Smooth muscle cell of the brain vasculature (primary cell): ENCODE data around the gene RGS6.

Experiments
- DNase-seq: peaks from one replicate; pipeline ENCODE4 v3.0.0-alpha.2; 2012; ENCODE audit warnings: low read depth, low spot score

The RGS6 gene

DNA sequence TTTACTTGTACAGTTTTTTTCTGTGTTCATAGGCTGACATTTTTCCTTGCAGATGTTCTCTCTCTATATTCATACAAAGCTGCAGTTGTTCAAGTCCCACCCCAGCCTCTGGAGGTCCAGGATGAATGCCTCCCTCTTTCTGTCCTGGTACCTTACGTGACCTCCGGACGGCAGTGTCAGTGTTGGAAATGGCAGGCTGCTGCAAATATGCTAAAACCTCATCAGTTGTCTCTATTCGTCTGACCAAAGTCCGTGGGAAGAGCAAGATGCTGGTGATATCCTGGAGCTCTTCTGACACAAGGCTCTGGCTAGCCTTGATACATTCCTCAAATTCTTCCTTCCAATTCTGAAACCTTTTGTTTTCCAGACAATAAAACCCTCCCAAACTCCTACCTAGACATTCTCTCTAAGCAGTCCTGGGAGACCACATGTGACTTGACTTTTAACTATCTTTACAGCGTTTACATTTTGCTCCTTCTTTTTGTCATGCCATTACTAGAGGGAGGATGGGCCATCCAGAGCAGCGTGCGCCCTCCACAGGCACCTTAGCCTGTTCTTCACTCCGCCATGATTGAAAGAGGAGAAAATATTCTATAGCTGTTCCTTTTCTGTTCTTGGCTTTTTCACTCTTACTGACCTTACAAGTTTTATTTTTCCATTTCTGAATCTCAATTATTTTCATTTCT, 143.6 kb downstream of the RGS6 start:
- DNase-seq = no peak

- no peak for DNase-seq
These were observed 148.9 kb downstream of the RGS6 start for GRCh38 chr14:72081137-72081536.

GRCh38 chr14:72084935-72085334, 152.7 kb downstream of the RGS6 start:
- no peak for DNase-seq

GRCh38 chr14:72089625-72090024, 157.4 kb downstream of the RGS6 start:
- DNase-seq = no peak

DNA sequence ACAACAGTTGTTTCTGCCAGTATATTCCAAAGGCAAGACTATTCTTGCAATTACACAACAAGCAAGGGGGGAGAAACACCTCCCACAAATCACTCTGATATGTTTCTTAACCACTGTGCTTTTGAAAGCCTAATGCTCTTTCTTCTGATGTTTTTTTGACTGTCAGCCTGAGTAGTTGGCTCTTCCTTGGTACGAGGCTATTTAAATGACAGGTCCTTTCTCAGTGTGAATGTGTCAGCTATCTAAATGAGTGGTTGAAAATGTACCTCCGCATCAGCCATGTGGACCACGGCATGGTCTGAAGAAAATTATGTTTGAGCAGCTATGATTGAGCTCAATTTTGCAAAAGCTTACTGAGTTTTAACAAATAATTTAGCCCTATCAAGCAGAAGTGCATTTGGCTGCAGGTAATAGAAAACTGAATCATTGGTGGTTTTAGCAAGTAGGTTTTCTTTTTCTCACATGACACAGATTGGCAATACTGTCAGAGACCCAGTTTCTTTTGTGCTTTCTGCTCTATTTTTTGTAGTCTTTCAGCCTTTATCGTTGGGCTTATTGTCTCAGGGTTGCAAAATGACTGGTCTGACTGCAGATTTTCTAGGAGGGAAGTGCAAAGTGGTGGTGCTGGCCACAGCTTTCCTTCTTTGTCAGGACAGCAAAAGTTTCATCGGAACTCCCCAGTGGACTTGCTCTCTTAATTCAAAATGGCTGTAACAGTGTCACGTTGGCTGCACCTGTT, 162.8 kb downstream of the RGS6 start:
- DNase-seq = no peak

DNA sequence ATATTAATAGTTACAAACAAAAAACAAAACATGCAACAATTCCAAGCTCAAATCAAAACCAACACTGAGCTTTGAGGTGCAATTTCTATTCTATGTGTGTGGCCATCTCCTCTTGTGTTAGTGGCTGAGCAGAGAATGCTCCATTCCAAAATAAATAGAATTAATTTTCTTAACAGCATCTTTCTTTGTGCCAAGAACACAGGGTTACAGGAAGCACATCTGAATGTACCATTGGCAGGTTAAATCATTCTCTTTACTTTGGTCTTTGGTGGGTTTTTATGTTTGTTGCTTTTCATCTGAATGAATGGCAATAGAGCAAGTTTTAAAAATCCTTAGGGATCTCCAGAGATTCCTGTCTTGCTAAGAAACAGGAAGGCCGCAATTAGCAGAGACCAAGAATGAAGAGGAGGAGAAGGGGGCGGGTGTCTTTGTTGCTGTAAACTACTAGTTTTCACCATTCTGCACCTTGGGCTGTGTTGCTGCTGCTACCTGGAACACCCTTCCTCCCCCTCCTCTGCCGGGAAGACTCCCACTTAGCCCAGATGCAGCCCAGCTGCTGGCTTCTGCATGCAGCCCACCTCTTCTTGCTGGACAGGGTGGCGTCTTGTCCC, 165.0 kb downstream of the RGS6 start:
- no peak for DNase-seq

GRCh38 chr14:72098210-72098609, 166.0 kb downstream of the RGS6 start:
- DNase-seq = no peak

- no peak for DNase-seq
These were observed 167.3 kb downstream of the RGS6 start for GRCh38 chr14:72099566-72099965.

DNA sequence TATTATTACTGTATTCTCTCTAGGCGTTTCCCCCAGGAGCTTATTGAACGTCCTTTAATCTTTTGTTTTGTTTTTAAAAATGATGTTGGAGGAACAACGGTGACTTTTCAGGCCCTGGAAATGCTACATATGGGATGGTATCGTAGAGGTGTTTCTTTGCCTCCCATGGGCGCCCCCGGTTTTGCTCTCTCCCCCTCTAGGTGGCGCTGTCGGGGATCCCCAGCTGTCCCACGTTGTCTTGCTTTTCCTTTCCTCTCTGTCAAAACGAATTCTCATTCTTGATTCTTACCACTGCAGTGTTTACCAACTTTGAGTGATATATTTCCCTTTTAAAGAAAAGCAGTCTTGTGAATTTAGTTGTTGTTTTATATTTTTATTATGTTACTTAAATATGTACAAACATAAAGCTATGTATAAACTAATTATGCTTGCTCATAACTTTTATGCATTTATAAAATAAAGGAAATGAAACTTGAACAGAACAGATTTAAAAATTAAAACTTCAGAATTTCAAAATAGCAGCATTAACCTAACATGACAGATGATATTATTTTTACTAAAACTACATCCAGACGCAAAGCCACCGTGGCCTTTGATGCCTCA, 171.9 kb downstream of the RGS6 start:
- no peak for DNase-seq

GRCh38 chr14:72111911-72112310, 179.7 kb downstream of the RGS6 start:
- DNase-seq = no peak

DNA sequence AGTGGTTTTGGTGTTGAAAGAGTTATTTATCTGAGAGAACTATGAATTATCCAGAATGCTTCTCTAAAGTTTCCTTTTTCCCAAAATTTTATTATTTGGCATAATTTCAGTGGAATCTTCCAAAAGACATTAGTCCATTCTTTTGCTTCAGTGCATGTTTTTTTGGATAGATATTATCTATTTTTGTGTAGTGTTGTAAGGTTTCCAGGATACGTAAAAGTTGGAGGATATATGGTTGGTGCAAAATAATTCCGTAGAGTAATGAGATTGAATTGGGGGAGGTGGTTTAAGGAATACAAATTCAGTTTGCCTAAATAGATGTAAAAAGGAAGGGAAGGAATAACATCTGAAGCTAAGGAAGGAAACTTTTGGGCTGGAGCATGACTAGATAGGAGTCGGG, 186.6 kb downstream of the RGS6 start:
- no peak for DNase-seq

GRCh38 chr14:72120315-72120714, 188.1 kb downstream of the RGS6 start:
- DNase-seq = no peak

DNA sequence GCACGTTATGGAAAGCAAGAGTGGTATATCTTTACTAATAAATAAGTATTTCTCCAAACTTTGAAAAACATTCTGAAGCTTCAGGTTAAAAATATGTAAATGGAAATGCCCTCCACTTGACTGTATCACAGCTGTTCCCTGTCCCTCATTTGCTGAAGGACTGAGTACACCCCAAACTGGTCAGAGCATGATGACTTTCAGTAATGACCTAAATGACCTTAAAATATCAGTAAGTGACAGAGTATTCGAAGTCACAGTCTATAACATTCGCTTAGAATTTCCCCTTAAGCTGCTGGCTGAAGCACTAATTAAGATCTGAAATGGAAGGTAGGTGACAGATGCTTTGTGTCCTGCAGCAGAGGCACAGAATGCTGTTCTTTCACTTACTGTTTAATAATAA, 191.5 kb downstream of the RGS6 start:
- DNase-seq = no peak

DNA sequence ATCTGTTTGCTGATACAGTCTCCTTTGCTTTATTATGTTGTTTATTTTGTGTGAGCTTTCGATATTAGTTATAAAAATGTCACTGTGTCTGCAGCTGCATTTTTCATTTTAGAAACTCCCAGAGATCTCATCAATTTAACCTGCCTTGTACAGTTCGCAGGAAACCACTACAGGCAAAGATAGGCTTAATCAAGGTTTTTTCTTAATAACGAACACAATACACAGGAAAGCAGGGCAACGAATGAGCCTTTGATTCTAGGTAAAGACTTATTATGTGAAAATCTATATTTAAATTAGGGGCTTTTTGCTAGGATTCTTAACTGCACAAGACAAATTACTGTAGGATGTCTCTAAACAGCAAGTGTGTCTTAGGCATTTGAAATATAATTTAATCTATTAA, 191.9 kb downstream of the RGS6 start:
- DNase-seq = no peak

GRCh38 chr14:72126091-72126490, 193.9 kb downstream of the RGS6 start:
- DNase-seq = no peak

GRCh38 chr14:72126561-72126960, 194.3 kb downstream of the RGS6 start:
- no peak for DNase-seq

GRCh38 chr14:72128629-72129028, 196.4 kb downstream of the RGS6 start:
- no peak for DNase-seq

GRCh38 chr14:72129291-72129690, 197.1 kb downstream of the RGS6 start:
- no peak for DNase-seq

DNA sequence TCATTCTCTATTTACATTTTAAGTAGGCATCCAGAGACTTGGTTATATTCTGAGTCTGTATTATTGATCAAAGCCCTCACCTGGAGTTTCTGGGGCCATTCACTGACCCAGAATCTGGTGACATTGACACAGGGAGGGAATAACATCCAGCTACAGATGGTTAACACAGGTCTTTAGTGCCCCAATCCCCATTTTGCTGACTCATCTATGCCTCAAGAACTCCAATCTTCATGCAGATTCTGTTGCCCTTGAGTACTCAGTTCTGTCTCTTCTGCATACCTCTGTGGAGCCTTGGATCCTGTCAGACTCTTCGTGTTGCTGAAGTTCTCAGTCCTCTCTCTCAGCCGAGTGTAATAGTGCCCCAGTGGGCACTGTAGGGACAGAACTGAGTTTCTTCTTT, 208.9 kb downstream of the RGS6 start:
- no peak for DNase-seq

DNA sequence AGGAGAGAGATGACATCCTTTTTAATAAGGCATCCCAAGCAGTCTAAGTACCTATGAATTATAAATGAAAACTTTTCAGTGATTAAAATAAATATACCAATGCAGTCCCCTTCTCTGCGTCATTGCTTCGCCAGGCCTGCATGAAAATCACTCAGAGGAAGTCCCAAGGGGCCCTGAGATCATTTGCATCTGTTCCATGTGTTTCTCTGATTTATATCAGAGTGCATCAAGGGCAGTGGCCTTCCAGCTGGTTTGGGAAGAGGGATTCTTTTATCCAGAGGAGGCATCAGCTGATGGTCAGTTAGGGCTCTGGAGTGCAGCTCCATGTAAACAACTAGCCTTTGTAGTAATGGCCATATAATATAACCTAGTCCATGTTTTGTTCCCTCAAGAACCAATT, 210.1 kb downstream of the RGS6 start:
- no peak for DNase-seq

- DNase-seq = no peak
These were observed 214.0 kb downstream of the RGS6 start for GRCh38 chr14:72146241-72146640.

- DNase-seq = no peak
These were observed 222.6 kb downstream of the RGS6 start for GRCh38 chr14:72154645-72155378.
